Thoracic aorta (tissue), 2 donors: ENCODE results near the gene LSM8. TPM values are rescaled to one million over a fixed set of nuclear protein-coding genes. Genes with fewer than 3 reads are reported as not detected.
"Not testable (repeated sequence)": the region's sequence is repeated elsewhere in the genome, so short reads cannot be mapped to it uniquely, and the experiment has no call there.

Experiments
- ATAC-seq: fragments of 150-250 bp; one replicate; pipeline ENCODE4 v1.8.0; 2017; ENCODE audit warnings: low read depth; ENCODE audit not compliant: insufficient number of reproducible peaks, low FRiP score
- DNase-seq: peaks from one replicate; pipeline ENCODE4 v3.0.0-alpha.2; 2020; ENCODE audit warnings: low spot score
- H3K27ac ChIP-seq, 2 donors: fragments of 200-600 bp; sonication (generic); 1 replicate in 1 of 2; 2 replicates in 1 of 2; pipeline ENCODE4 v1.5.1; 2016; ENCODE audit warnings: mild to moderate bottlenecking in 2 of 2, moderate library complexity in 2 of 2
- H3K27me3 ChIP-seq: fragments of 200-600 bp; sonication (generic); replicated peaks from 2 replicates; pipeline ENCODE4 v1.6.0; 2016; ENCODE audit warnings: mild to moderate bottlenecking; ENCODE audit not compliant: insufficient read depth
- H3K36me3 ChIP-seq: fragments of 200-600 bp; sonication (generic); one replicate; pipeline ENCODE4 v1.5.1; 2016
- H3K4me1 ChIP-seq, 2 donors: fragments of 200-600 bp; sonication (generic); 1 replicate in 1 of 2; 2 replicates in 1 of 2; pipeline versions ENCODE4 v1.5.1 to v1.6.0; 2016; ENCODE audit warnings: low read depth in 2 of 2, mild to moderate bottlenecking in 1 of 2; ENCODE audit not compliant: control insufficient read depth in 1 of 2
- H3K4me3 ChIP-seq: fragments of 200-600 bp; sonication (generic); 2 replicates; pipeline ENCODE4 v1.5.1; 2016; ENCODE audit warnings: mild to moderate bottlenecking
- H3K9me3 ChIP-seq: fragments of 200-600 bp; sonication (generic); 2 replicates; pipeline ENCODE4 v1.5.1; 2016
- total RNA-seq, 2 donors: library from RNA; depleted of rRNA; stranded (reverse); fragments of >200 nt; gene quantifications; one replicate each; pipeline versions ENCODE4 v1.1.0 to v1.2.3, GENCODE V29; 2016
- TF ChIP-seq, protein P1 (sequence below): fragments of 200-600 bp; sonication (generic); IDR thresholded peaks from one replicate; pipeline ENCODE4 v1.5.1; 2019; ENCODE audit warnings: antibody characterized with exemption

Gene LSM8
- total RNA-seq, 2 donors from 2014 or later = 19.4 to 41.0 TPM

DNA sequence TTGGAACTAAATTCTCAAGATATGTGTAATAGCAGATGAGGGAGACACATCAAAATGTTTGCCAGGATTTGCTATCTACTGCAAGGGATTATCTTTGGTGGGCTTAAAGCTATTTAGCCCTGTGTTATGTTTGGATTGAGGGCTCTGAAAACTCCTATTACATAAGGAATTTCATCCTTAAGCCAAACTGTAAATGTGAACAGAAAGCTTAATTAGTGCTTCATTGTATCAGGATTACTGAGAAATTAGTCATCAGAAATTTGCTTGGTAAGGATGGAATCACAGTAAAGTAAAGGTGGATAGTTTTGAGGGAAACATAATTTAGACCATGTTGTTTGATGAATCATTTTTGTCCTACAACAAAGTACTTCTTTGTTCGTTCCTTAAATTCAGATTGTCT lies 48.9 kb downstream of the LSM8 start:
- TF ChIP-seq, protein P1, sequence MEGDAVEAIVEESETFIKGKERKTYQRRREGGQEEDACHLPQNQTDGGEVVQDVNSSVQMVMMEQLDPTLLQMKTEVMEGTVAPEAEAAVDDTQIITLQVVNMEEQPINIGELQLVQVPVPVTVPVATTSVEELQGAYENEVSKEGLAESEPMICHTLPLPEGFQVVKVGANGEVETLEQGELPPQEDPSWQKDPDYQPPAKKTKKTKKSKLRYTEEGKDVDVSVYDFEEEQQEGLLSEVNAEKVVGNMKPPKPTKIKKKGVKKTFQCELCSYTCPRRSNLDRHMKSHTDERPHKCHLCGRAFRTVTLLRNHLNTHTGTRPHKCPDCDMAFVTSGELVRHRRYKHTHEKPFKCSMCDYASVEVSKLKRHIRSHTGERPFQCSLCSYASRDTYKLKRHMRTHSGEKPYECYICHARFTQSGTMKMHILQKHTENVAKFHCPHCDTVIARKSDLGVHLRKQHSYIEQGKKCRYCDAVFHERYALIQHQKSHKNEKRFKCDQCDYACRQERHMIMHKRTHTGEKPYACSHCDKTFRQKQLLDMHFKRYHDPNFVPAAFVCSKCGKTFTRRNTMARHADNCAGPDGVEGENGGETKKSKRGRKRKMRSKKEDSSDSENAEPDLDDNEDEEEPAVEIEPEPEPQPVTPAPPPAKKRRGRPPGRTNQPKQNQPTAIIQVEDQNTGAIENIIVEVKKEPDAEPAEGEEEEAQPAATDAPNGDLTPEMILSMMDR = no peak
- no peak for ATAC-seq

DNA sequence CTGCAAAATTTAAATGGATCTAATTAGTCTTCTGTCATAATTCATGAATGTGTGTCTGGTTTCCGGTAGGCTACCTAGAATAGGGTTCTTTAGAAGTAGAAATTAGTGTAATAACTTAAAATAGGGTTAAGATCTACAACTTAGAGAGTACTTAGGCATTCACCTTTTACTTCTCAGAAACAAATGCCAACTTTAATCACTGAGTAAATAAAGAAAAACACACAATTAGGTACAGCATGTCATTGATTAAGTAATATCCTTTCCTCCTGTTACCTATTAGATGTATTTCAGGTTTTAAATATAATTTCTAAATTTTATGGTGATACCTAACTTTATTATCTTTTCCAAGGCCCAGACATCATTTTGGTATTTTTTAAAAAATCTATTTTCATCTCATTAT lies 49.8 kb downstream of the LSM8 start:
- DNase-seq (no peak), ATAC-seq (no peak)
- Histone ChIP-seq H3K4me1 (no peaks in the 10 kb centered on the region), H3K4me3 (no peak overlapping the region), H3K27ac (no peak overlapping the region), H3K36me3 (no peaks in the 10 kb centered on the region), H3K27me3 (no peaks in the 10 kb centered on the region), H3K9me3 (no peaks in the 10 kb centered on the region)
- TF ChIP-seq, protein P1 = no peak

More for the DNA sequence above, 48.9 kb downstream of the LSM8 start:
- no peak overlapping the region for H3K27ac ChIP-seq
- no peak for DNase-seq
- no peak overlapping the region for H3K4me3 ChIP-seq
- H3K4me1 ChIP-seq = no peaks in the 10 kb centered on the region
- H3K27me3 ChIP-seq = no peaks in the 10 kb centered on the region
- H3K36me3 ChIP-seq = no peaks in the 10 kb centered on the region
- no peaks in the 10 kb centered on the region for H3K9me3 ChIP-seq

DNA sequence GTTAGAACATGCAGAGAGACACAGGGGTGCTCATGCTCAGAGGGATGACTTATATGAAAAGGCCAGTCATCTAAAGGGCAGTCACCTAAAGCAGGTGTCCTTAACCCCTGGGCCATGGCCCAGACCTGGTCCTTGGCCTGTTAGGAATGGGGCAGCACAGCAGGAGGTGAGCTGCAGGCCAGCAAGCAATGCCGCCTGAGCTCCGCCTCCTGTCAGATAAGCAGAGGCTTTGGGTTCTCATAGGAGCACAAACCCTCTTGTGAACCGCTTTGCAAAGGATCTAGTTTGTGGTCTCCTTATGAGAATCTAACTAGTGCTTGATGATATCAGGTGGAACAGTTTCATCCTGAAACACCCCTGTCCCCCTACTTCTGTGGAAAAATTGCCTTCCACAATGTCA lies 55.0 kb downstream of the LSM8 start:
- no peak overlapping the region for H3K4me3 ChIP-seq
- H3K36me3 ChIP-seq = no peaks in the 10 kb centered on the region
- DNase-seq (no peak), ATAC-seq (no peak)
- no peaks in the 10 kb centered on the region for H3K9me3 ChIP-seq
- no peaks in the 10 kb centered on the region for H3K27me3 ChIP-seq
- TF ChIP-seq, protein P1 = no peak
- no peaks in the 10 kb centered on the region for H3K4me1 ChIP-seq
- H3K27ac ChIP-seq = no peak overlapping the region

DNA sequence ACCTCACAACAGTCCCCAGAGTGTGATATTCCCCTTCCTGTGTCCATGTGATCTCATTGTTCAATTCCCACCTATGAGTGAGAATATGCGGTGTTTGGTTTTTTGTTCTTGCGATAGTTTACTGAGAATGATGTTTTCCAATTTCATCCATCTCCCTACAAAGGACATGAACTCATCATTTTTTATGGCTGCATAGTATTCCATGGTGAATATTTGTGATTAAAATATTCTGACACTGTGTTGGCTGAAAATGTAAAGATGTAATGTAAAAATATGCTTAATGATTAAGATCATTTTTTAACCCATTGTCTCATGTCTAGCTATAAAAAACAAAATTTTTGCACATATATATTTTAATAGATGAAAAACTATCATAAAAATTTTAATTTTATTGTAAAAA lies 56.4 kb downstream of the LSM8 start:
- H3K9me3 ChIP-seq, H3K27me3 ChIP-seq, H3K4me1 ChIP-seq, ATAC-seq, H3K4me3 ChIP-seq, H3K36me3 ChIP-seq, H3K27ac ChIP-seq, DNase-seq: not testable (repeated sequence)

Other genes with a start within 250 kb of the LSM8 start
- under 1 TPM in 1 of 2 donors, not detected in 1; 0.68 TPM for gene ANKRD7, start 40.5 kb downstream of the LSM8 start, total RNA-seq